ENCODE data around the gene MAVS.
"Not testable (repeated sequence)": the region's sequence is repeated elsewhere in the genome, so short reads cannot be mapped to it uniquely, and the experiment has no call there.

Gene MAVS

GRCh38 chr20:3876000-3876399 is 29.4 kb downstream of the MAVS start:
- H3K9ac ChIP-seq: no peak overlapping the region
- no peaks in the 10 kb centered on the region for H3K9me3 ChIP-seq
- peaks cover 26% of the 10 kb centered on the region for H3K4me1 ChIP-seq
- peaks cover 32% of the 10 kb centered on the region for H4K20me1 ChIP-seq
- H3K27ac ChIP-seq: peak overlapping the region; percentile 37; the same call in 1 of the 2 replicates
- H3K27me3 ChIP-seq: no peaks in the 10 kb centered on the region
- no peak overlapping the region for H3K4me3 ChIP-seq
- peak overlapping the region; percentile 64 for H3K4me2 ChIP-seq
- H3K36me3 ChIP-seq: peaks cover 59% of the 10 kb centered on the region
- no peak for TF ChIP-seq Cebpa-rat (IDR thresholded peaks at IDR 0.05)

- H3K27me3 ChIP-seq: no peaks in the 10 kb centered on the region
- H3K36me3 ChIP-seq: peaks cover 58% of the 10 kb centered on the region
- no peaks in the 10 kb centered on the region for H3K9me3 ChIP-seq
- no peak for TF ChIP-seq Cebpa-rat (IDR thresholded peaks at IDR 0.05)
- H4K20me1 ChIP-seq: peaks cover 26% of the 10 kb centered on the region
- H3K4me2 ChIP-seq: peak overlapping the region; percentile 64; the same call in 1 of the 2 replicates
- H3K4me3 ChIP-seq: no peak overlapping the region
- no peak overlapping the region for H3K27ac ChIP-seq
- H3K9ac ChIP-seq: no peak overlapping the region
- H3K4me1 ChIP-seq: peaks cover 26% of the 10 kb centered on the region
Observed at GRCh38 chr20:3876676-3877075, 30.0 kb downstream of the MAVS start.

- H3K9me3 ChIP-seq, H3K4me3 ChIP-seq, H3K27me3 ChIP-seq, H3K4me2 ChIP-seq, H3K27ac ChIP-seq, H3K9ac ChIP-seq: not testable (repeated sequence)
- Histone ChIP-seq H3K36me3 (peaks cover 36% of the 10 kb centered on the region), H4K20me1 (peaks cover 26% of the 10 kb centered on the region), H3K4me1 (peaks cover 26% of the 10 kb centered on the region)
Observed at GRCh38 chr20:3878921-3879274, 32.3 kb downstream of the MAVS start.

GRCh38 chr20:3885715-3886114 is 39.1 kb downstream of the MAVS start:
- peaks cover 15% of the 10 kb centered on the region for H3K4me1 ChIP-seq
- no peak for TF ChIP-seq Cebpa-rat (IDR thresholded peaks at IDR 0.05)
- no peak overlapping the region for H3K4me3 ChIP-seq
- H3K27ac ChIP-seq: no peak overlapping the region
- no peak overlapping the region for H3K9ac ChIP-seq
- no peak overlapping the region for H3K4me2 ChIP-seq
- H3K27me3 ChIP-seq: no peaks in the 10 kb centered on the region
- H3K36me3 ChIP-seq: peaks cover 22% of the 10 kb centered on the region; the same call in 1 of the 2 replicates
- H3K9me3 ChIP-seq: no peaks in the 10 kb centered on the region
- peaks cover 11% of the 10 kb centered on the region for H4K20me1 ChIP-seq

- H3K4me1 ChIP-seq: peaks cover 39% of the 10 kb centered on the region
- peak overlapping the region; percentile 83 for H3K4me3 ChIP-seq
- H3K27ac ChIP-seq: peak overlapping the region; percentile 92
- H3K9me3 ChIP-seq: no peaks in the 10 kb centered on the region
- H4K20me1 ChIP-seq: peaks cover 34% of the 10 kb centered on the region
- peak overlapping the region; percentile 94 for H3K9ac ChIP-seq
- peak overlapping the region; percentile 92 for H3K4me2 ChIP-seq
- no peak for TF ChIP-seq Cebpa-rat (IDR thresholded peaks at IDR 0.05)
- no peaks in the 10 kb centered on the region for H3K27me3 ChIP-seq
- H3K36me3 ChIP-seq: peaks cover 35% of the 10 kb centered on the region
Observed at GRCh38 chr20:3887876-3888620, 41.4 kb downstream of the MAVS start.

- Histone ChIP-seq H3K27me3 (no peaks in the 10 kb centered on the region), H3K9me3 (no peaks in the 10 kb centered on the region), H3K4me1 (peaks cover 47% of the 10 kb centered on the region), H3K4me2 (peak within 1 kb of the TSS; percentile 92), H3K36me3 (peaks cover 43% of the 10 kb centered on the region), H3K9ac (peak within 1 kb of the TSS; percentile 94), H3K27ac (peak within 1 kb of the TSS; percentile 92), H3K4me3 (peak within 1 kb of the TSS; percentile 83), H4K20me1 (peaks cover 42% of the 10 kb centered on the region)
- no peak for TF ChIP-seq Cebpa-rat (IDR thresholded peaks at IDR 0.05)
Observed at GRCh38 chr20:3888622-3889488, 42.2 kb downstream of the MAVS start, which contains the start of gene PANK2. Gene PANK2, plus strand, starts transcription at chr20:3889387.

- Histone ChIP-seq H3K36me3 (peaks cover 49% of the 10 kb centered on the region), H3K4me2 (peak overlapping the region; percentile 77), H3K4me1 (peaks cover 54% of the 10 kb centered on the region), H3K4me3 (peak overlapping the region; percentile 83), H3K27ac (peak overlapping the region; percentile 92), H3K9ac (peak overlapping the region; percentile 94), H3K9me3 (no peaks in the 10 kb centered on the region), H3K27me3 (no peaks in the 10 kb centered on the region), H4K20me1 (peaks cover 51% of the 10 kb centered on the region)
- no peak for TF ChIP-seq Cebpa-rat (IDR thresholded peaks at IDR 0.05)
Observed at GRCh38 chr20:3889489-3890397, 43.1 kb downstream of the MAVS start.

- Histone ChIP-seq H3K4me3 (peak overlapping the region; percentile 83), H3K36me3 (peaks cover 49% of the 10 kb centered on the region), H4K20me1 (peaks cover 57% of the 10 kb centered on the region), H3K9ac (peak overlapping the region; percentile 94), H3K27me3 (no peaks in the 10 kb centered on the region), H3K4me1 (peaks cover 59% of the 10 kb centered on the region), H3K27ac (peak overlapping the region; percentile 92), H3K4me2 (peak overlapping the region; percentile 77), H3K9me3 (no peaks in the 10 kb centered on the region)
- TF ChIP-seq Cebpa-rat (IDR thresholded peaks at IDR 0.05): no peak
Observed at GRCh38 chr20:3890398-3890751, 43.7 kb downstream of the MAVS start.
